IMR-90 (cell line): ENCODE data around the gene CSNK1D. TPM values are rescaled to one million over a fixed set of nuclear protein-coding genes. Genes with fewer than 3 reads are reported as not detected.

Experiments
- ATAC-seq: fragments of 200-7000 bp; cut with Tn5 transposase; 2 replicates; pipeline ENCODE4 v1.9.1; 2020; ENCODE audit warnings: low read depth, mild to moderate bottlenecking, moderate library complexity
- BruUV-seq: library from RNA; stranded (reverse); fragments of 400-500 nt; replicated peaks from 2 replicates; lab custom pipeline; 2021; lab: Mats Ljungman, UMichigan
- CTCF ChIA-PET: fragments of 300-600 bp; formaldehyde crosslinking; extraction: SDS; loops from one replicate; lab custom pipeline; 2021; ENCODE audit warnings: antibody characterized with exemption; lab: Yijun Ruan, JAX
- POLR2A ChIA-PET: fragments of 300-600 bp; sonication (Branson Sonifier 250); formaldehyde crosslinking; loops from one replicate; lab custom pipeline; 2022; ENCODE audit warnings: antibody characterized with exemption; ENCODE audit not compliant: unreplicated experiment; lab: Charles Lee
- DNase-seq: peaks from one replicate; pipeline ENCODE4 v3.0.0; 2013
- H2AFZ ChIP-seq: replicated peaks from 2 replicates; pipeline ENCODE3; 2013; ENCODE audit warnings: low read length, mild to moderate bottlenecking; ENCODE audit not compliant: poor library complexity
- H2AK5ac ChIP-seq: 2 replicates; pipeline ENCODE4 v1.6.1; 2013; ENCODE audit warnings: low read depth, low read length, inconsistent platforms
- H2AK9ac ChIP-seq: replicated peaks from 2 replicates; pipeline ENCODE3; 2013; ENCODE audit warnings: mild to moderate bottlenecking, low read depth, low read length, moderate library complexity; ENCODE audit not compliant: poor library complexity
- H2BK120ac ChIP-seq: 2 replicates; pipeline ENCODE4 v1.6.1; 2013; ENCODE audit warnings: low read depth, low read length, inconsistent platforms
- H2BK15ac ChIP-seq: 3 replicates; pipeline ENCODE4 v1.6.1; 2013; ENCODE audit warnings: low read depth, low read length, inconsistent platforms
- H2BK20ac ChIP-seq: 2 replicates; pipeline ENCODE4 v1.6.1; 2013; ENCODE audit warnings: low read depth, mild to moderate bottlenecking, inconsistent platforms, low read length, moderate library complexity
- H2BK5ac ChIP-seq: 2 replicates; pipeline ENCODE4 v1.6.1; 2013; ENCODE audit warnings: mild to moderate bottlenecking, low read depth, low read length, inconsistent platforms; ENCODE audit not compliant: poor library complexity, severe bottlenecking
- H3K14ac ChIP-seq: replicated peaks from 2 replicates; pipeline ENCODE4 v1.6.1; 2013; ENCODE audit warnings: low read depth, low read length, inconsistent platforms
- H3K18ac ChIP-seq: 2 replicates; pipeline ENCODE4 v1.6.1; 2013; ENCODE audit warnings: low read depth, low read length, control low read depth
- H3K23ac ChIP-seq: 2 replicates; pipeline ENCODE4 v1.6.1; 2013; ENCODE audit warnings: low read depth, low read length, inconsistent platforms
- H3K27ac ChIP-seq: 2 replicates; pipeline ENCODE4 v1.5.1; 2013; ENCODE audit warnings: mild to moderate bottlenecking, control low read depth, low read length; ENCODE audit not compliant: insufficient read depth
- H3K27me3 ChIP-seq: 2 replicates; pipeline ENCODE4 v1.6.1; 2013; ENCODE audit warnings: low read length; ENCODE audit not compliant: control insufficient read depth, insufficient read depth
- H3K36me3 ChIP-seq: 2 replicates; pipeline ENCODE4 v1.6.1; 2013; ENCODE audit warnings: low read length, mixed read lengths; ENCODE audit not compliant: control insufficient read depth, insufficient read depth
- H3K4ac ChIP-seq: 2 replicates; pipeline ENCODE4 v1.6.1; 2013; ENCODE audit warnings: low read depth, low read length, inconsistent platforms
- H3K4me1 ChIP-seq: 2 replicates; pipeline ENCODE4 v1.6.1; 2013; ENCODE audit warnings: low read length, mixed read lengths; ENCODE audit not compliant: control insufficient read depth, insufficient read depth
- H3K4me2 ChIP-seq: 2 replicates; pipeline ENCODE4 v1.6.1; 2013; ENCODE audit warnings: low read depth, mild to moderate bottlenecking, control low read depth, low read length, moderate library complexity
- H3K4me3 ChIP-seq: 2 replicates; pipeline ENCODE4 v1.5.1; 2013; ENCODE audit warnings: low read depth, mild to moderate bottlenecking, control low read depth, low read length, moderate library complexity; ENCODE audit not compliant: insufficient read depth
- H3K56ac ChIP-seq: 2 replicates; pipeline ENCODE4 v1.6.1; 2013; ENCODE audit warnings: low read length, inconsistent platforms; ENCODE audit not compliant: insufficient read depth; ENCODE audit errors: extremely low read depth
- H3K79me1 ChIP-seq, 2 experiments: 2 replicates each; pipeline ENCODE4 v1.6.1; 2013; ENCODE audit warnings: low read length in 2 of 2, inconsistent platforms in 1 of 2, low read depth in 1 of 2
- H3K9ac ChIP-seq: 2 replicates; pipeline ENCODE4 v1.6.1; 2013; ENCODE audit warnings: low read depth, low read length, control low read depth
- H3K9me1 ChIP-seq: 2 replicates; pipeline ENCODE4 v1.6.1; 2013; ENCODE audit warnings: low read length, inconsistent platforms; ENCODE audit not compliant: insufficient read depth
- H3K9me3 ChIP-seq: 2 replicates; pipeline ENCODE4 v1.6.1; 2013; ENCODE audit warnings: low read length; ENCODE audit not compliant: control insufficient read depth, insufficient read depth
- H4K20me1 ChIP-seq: 2 replicates; pipeline ENCODE4 v1.6.1; 2013; ENCODE audit warnings: low read length, inconsistent platforms; ENCODE audit not compliant: insufficient read depth
- H4K5ac ChIP-seq: 2 replicates; pipeline ENCODE4 v1.6.1; 2013; ENCODE audit warnings: mild to moderate bottlenecking, low read depth, low read length, control low read depth
- H4K8ac ChIP-seq, 2 experiments: 2 replicates each; pipeline ENCODE4 v1.6.1; 2013; ENCODE audit warnings: low read depth in 2 of 2, low read length in 2 of 2, control low read depth in 1 of 2, inconsistent platforms in 1 of 2
- H4K91ac ChIP-seq: 2 replicates; pipeline ENCODE4 v1.6.1; 2013; ENCODE audit warnings: low read depth, low read length, inconsistent platforms; ENCODE audit not compliant: insufficient read depth
- BHLHE40 ChIP-seq: fragments of 150-350 bp; IDR thresholded peaks from 2 replicates; pipeline ENCODE4 v1.6.1; 2016; ENCODE audit warnings: mild to moderate bottlenecking, low read depth, low read length
- CEBPB ChIP-seq: IDR thresholded peaks from 2 replicates; pipeline ENCODE4 v1.6.1; 2012; ENCODE audit warnings: low read depth, low read length, improper control_type of control experiment
- CHD1 ChIP-seq: IDR thresholded peaks from 2 replicates; pipeline ENCODE4 v1.6.1; 2012; ENCODE audit warnings: low read depth, low read length, improper control_type of control experiment
- ELK1 ChIP-seq: fragments of 150-350 bp; IDR thresholded peaks from 2 replicates; pipeline ENCODE4 v1.6.1; 2016; ENCODE audit warnings: low read depth, mild to moderate bottlenecking, low read length, moderate library complexity, borderline replicate concordance
- FOS ChIP-seq: fragments of 150-350 bp; IDR thresholded peaks from 2 replicates; pipeline ENCODE4 v1.6.1; 2016; ENCODE audit warnings: low read depth, low read length
- MAFK ChIP-seq: IDR thresholded peaks from 2 replicates; pipeline ENCODE4 v1.6.1; 2012; ENCODE audit warnings: low read depth, low read length, improper control_type of control experiment
- MAZ ChIP-seq: IDR thresholded peaks from 2 replicates; pipeline ENCODE4 v1.6.1; 2012; ENCODE audit warnings: low read depth, mild to moderate bottlenecking, low read length, improper control_type of control experiment, moderate library complexity, borderline replicate concordance
- MXI1 ChIP-seq: IDR thresholded peaks from 2 replicates; pipeline ENCODE4 v1.6.1; 2012; ENCODE audit warnings: low read depth, mild to moderate bottlenecking, low read length, moderate library complexity, borderline replicate concordance
- NFE2L2 ChIP-seq: fragments of 150-350 bp; IDR thresholded peaks from 2 replicates; pipeline ENCODE4 v1.6.1; 2016; ENCODE audit warnings: low read depth, mild to moderate bottlenecking, low read length
- POLR2A ChIP-seq: IDR thresholded peaks from 2 replicates; pipeline ENCODE4 v1.6.1; 2012; ENCODE audit warnings: mild to moderate bottlenecking, low read depth, low read length
- RAD21 ChIP-seq: IDR thresholded peaks from 2 replicates; pipeline ENCODE4 v1.6.1; 2012; ENCODE audit warnings: low read length, improper control_type of control experiment
- RCOR1 ChIP-seq: IDR thresholded peaks from 2 replicates; pipeline ENCODE4 v1.6.1; 2012; ENCODE audit warnings: mild to moderate bottlenecking, low read length, improper control_type of control experiment; ENCODE audit not compliant: insufficient replicate concordance
- SMC3 ChIP-seq: fragments of 150-350 bp; IDR thresholded peaks from 2 replicates; pipeline ENCODE4 v1.6.1; 2016; ENCODE audit warnings: low read depth, mild to moderate bottlenecking, antibody characterized with exemption, low read length, moderate library complexity
- WGBS, 2 experiments: methylation state at CpG; one replicate each; pipeline versions ENCODE4 v1.1.5 to v1.1.7; 2013; ENCODE audit warnings: missing lambda C conversion rate in 2 of 2; ENCODE audit not compliant: insufficient read length in 1 of 2; ENCODE audit errors: extremely low coverage in 2 of 2; 5-methylcytosine and 5-hydroxymethylcytosine counted together
- dilution Hi-C: fragments of 300-500 bp; cut with HindIII; formaldehyde crosslinking; loops from one replicate; pipeline ENCODE4 v1.14.3; 2018; ENCODE audit warnings: low sequenced_read_pairs; ENCODE audit not compliant: unreplicated experiment
- in situ Hi-C: fragments of 300-500 bp; cut with MboI; formaldehyde crosslinking; loops from 3 replicates; pipeline ENCODE4 v1.14.3; 2019; ENCODE audit warnings: low sequenced_read_pairs, inconsistent platforms, mixed read lengths
- intact Hi-C: fragments of 100-400 bp; cut with micrococcal nuclease; formaldehyde crosslinking; loops from 2 replicates; pipeline ENCODE4 v1.10.0; 2022
- polyA plus RNA-seq, 3 experiments: library from polyadenylated mRNA; depleted of rRNA; stranded (reverse); fragments of >200 nt; gene quantifications; 2 replicates each; pipeline ENCODE4 v1.2.3, GENCODE V29; 2012; ENCODE audit warnings: low replicate concordance in 1 of 3
- total RNA-seq: library from RNA; depleted of rRNA; stranded (reverse); fragments of >200 nt; gene quantifications from 2 replicates; pipeline ENCODE4 v1.2.3, GENCODE V29; 2012
- TF ChIP-seq, protein P1 (sequence below): conservative IDR thresholded peaks from 2 replicates; pipeline ENCODE4 v1.5.1; 2012; ENCODE audit warnings: mild to moderate bottlenecking, low read depth, low read length, improper control_type of control experiment

The CSNK1D gene
- total and polyA plus RNA-seq, 2 of the 4 experiments (the other 2 are of a cell fraction) = 47.1 to 186 TPM

DNA sequence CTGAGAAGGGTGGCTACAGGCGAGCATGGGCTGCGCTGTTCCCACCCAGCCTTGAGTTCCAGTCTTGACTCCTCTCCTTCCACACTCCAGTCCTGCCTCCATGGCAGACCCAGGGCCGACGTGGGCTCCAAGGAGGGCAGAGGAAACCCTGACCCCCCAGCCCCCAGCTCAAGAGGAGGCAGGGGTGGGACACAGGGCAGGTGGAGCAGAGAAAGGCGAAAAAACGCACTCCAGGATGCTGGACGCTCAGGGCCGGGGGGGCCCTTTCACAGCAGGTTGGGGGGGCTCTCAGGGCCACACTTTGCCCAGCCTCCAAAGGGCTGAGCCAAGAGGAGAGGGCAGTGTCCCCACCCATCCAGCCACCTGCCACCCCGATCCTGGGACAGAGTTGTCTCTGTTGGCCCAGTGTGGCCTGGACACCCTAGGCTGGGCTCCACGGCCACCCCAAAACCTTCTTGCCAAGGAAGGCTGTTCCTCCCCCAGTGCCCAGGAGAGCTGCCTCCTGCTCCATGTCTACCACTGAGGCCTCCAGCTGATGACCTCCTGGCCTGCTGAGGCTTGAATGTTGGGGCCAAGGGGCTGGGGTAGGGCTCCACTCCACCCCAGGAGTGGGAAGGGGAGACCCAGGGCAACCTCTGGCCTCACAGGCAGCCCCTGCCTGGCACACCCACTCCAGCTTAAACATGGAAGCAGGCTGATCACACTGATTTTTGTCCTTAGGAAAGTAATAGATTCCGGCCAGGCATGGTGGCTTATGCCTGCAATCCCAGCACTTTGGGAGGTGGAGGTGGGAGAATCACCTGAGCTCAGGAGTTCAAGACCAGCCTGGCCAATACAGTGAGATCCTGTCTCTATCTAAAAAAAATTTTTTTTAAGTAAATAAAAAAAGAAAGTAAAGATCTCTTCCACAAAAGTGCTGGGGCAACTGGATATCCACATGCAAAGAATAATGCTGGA is 53.5 kb downstream of the CSNK1D start:
- Histone ChIP-seq H3K14ac (no peak overlapping the region), H2AK5ac (peak overlapping the region; percentile 90), H2BK15ac (peak overlapping the region; percentile 98; the same call in 2 of the 3 replicates), H4K8ac (no peak overlapping the region), H2BK120ac (peak overlapping the region; percentile 96), H3K23ac (no peak overlapping the region), H3K56ac (no peak overlapping the region), H3K9ac (no peak overlapping the region), H3K4ac (peak overlapping the region; percentile 76), H2BK5ac (peak overlapping the region; percentile 91), H3K36me3 (no peaks in the 10 kb centered on the region), H3K4me1 (peaks cover 37% of the 10 kb centered on the region), H3K18ac (no peak overlapping the region), H4K5ac (no peak overlapping the region), H2BK20ac (peak overlapping the region; percentile 67; the same call in 1 of the 2 replicates), H3K9me1 (peaks cover 29% of the 10 kb centered on the region), H3K27ac (no peak overlapping the region), H3K79me1 (peaks cover 18 to 62% of the 10 kb centered on the region in 2 experiments; a peak in 3 of 4 replicates), H3K9me3 (no peaks in the 10 kb centered on the region), H3K4me2 (no peak overlapping the region), H4K20me1 (no peaks in the 10 kb centered on the region), H2AFZ (peak overlapping the region; percentile 43), H3K4me3 (no peak overlapping the region), H4K91ac (peak overlapping the region; percentile 68; the same call in 1 of the 2 replicates), H3K27me3 (no peaks in the 10 kb centered on the region), H2AK9ac (peak overlapping the region; percentile 89)
- BruUV-seq = no TSS peak
- in situ Hi-C loops (no loop called here), dilution Hi-C loops (no loop called here), intact Hi-C loops (no loop called here)
- TF ChIP-seq CHD1 (no peak), POLR2A (no peak), SMC3 (no peak), MAZ (no peak), FOS (no peak), ELK1 (no peak), RCOR1 (no peak), CEBPB (no peak), RAD21 (no peak), BHLHE40 (no peak), MXI1 (no peak), NFE2L2 (no peak), MAFK (no peak)
- TF ChIP-seq, protein P1, sequence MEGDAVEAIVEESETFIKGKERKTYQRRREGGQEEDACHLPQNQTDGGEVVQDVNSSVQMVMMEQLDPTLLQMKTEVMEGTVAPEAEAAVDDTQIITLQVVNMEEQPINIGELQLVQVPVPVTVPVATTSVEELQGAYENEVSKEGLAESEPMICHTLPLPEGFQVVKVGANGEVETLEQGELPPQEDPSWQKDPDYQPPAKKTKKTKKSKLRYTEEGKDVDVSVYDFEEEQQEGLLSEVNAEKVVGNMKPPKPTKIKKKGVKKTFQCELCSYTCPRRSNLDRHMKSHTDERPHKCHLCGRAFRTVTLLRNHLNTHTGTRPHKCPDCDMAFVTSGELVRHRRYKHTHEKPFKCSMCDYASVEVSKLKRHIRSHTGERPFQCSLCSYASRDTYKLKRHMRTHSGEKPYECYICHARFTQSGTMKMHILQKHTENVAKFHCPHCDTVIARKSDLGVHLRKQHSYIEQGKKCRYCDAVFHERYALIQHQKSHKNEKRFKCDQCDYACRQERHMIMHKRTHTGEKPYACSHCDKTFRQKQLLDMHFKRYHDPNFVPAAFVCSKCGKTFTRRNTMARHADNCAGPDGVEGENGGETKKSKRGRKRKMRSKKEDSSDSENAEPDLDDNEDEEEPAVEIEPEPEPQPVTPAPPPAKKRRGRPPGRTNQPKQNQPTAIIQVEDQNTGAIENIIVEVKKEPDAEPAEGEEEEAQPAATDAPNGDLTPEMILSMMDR = no peak
- WGBS, 2 experiments = 100% methylated on average over 1 of the region's 11 CpGs; no CpG with 5 or more reads in 1 of the 2 experiments
- DNase-seq (no peak), ATAC-seq (no peak)
- ChIA-PET POLR2A (interaction anchor here (0.6 to 2.2 kb wide), 2 partner anchors 9 to 129 kb away, joined by 5 read pairs; partner anchors contain the start of gene SLC16A3), CTCF (no interaction called here)
